B cell (primary cell): ENCODE data around the gene YPEL3. TPM values are rescaled to one million over a fixed set of nuclear protein-coding genes. Genes with fewer than 3 reads are reported as not detected.

ENCODE experiments used
- ATAC-seq: fragments of 200-7000 bp; cut with Tn5 transposase; one replicate; pipeline ENCODE4 v1.10.0; 2021; ENCODE audit warnings: low read depth, mild to moderate bottlenecking, moderate number of reproducible peaks, moderate library complexity
- CTCF ChIA-PET: fragments of 350-600 bp; sonication (Branson Sonifier 250); formaldehyde crosslinking; loops from one replicate; lab custom pipeline; 2021; ENCODE audit warnings: antibody characterized with exemption, inconsistent platforms; lab: Charles Lee
- POLR2A ChIA-PET: fragments of 350-600 bp; sonication (Branson Sonifier 250); formaldehyde crosslinking; loops from one replicate; lab custom pipeline; 2021; ENCODE audit warnings: antibody characterized with exemption; lab: Charles Lee
- DNase-seq: peaks from one replicate; pipeline ENCODE4 v3.0.0; 2013
- H2AFZ ChIP-seq: 2 replicates; pipeline ENCODE4 v1.6.1; 2012; ENCODE audit warnings: mild to moderate bottlenecking, low read depth, low read length; ENCODE audit not compliant: insufficient read depth, poor library complexity, severe bottlenecking
- H3K27ac ChIP-seq, 2 donors: 1 replicate in 1 of 2; 2 replicates in 1 of 2; pipeline ENCODE4 v1.5.1; 2012 to 2013; ENCODE audit warnings: low read length in 2 of 2, mild to moderate bottlenecking in 2 of 2, moderate library complexity in 1 of 2
- H3K27me3 ChIP-seq, 4 experiments: fragments of 200-600 bp in 1 of 4; sonication (generic) in 1 of 4; replicated peaks in 1 of 4; 1 replicate in 2 of 4; 2 replicates in 2 of 4; pipeline versions ENCODE4 v1.6.1 to v1.7.0; 2013 to 2016; ENCODE audit warnings: low read length in 3 of 4, mild to moderate bottlenecking in 2 of 4, mixed read lengths in 1 of 4, moderate library complexity in 1 of 4; ENCODE audit not compliant: insufficient read depth in 4 of 4, control insufficient read depth in 3 of 4; ENCODE audit errors: control extremely low read depth in 1 of 4
- H3K36me3 ChIP-seq, 2 experiments: replicated peaks in 1 of 2; 1 replicate in 1 of 2; 2 replicates in 1 of 2; pipeline versions ENCODE4 v1.6.1 to v1.7.1; 2013; ENCODE audit warnings: low read length in 1 of 2; ENCODE audit not compliant: insufficient read depth in 2 of 2, control insufficient read depth in 1 of 2; ENCODE audit errors: control extremely low read depth in 1 of 2, extremely low read depth in 1 of 2
- H3K4me1 ChIP-seq, 2 donors: fragments of 200-600 bp in 1 of 2; sonication (generic) in 1 of 2; 1 replicate in 1 of 2; 2 replicates in 1 of 2; pipeline versions ENCODE4 v1.5.1 to v1.6.1; 2013 to 2017; ENCODE audit warnings: low read length in 2 of 2; ENCODE audit not compliant: control insufficient read depth in 2 of 2, insufficient read depth in 2 of 2
- H3K4me2 ChIP-seq: replicated peaks from 2 replicates; pipeline ENCODE3; 2012; ENCODE audit warnings: mild to moderate bottlenecking, low read depth, low read length; ENCODE audit not compliant: poor library complexity, severe bottlenecking
- H3K4me3 ChIP-seq, 5 experiments: fragments of 200-600 bp in 1 of 5; sonication (generic) in 1 of 5; 1 replicate in 3 of 5; 2 replicates in 2 of 5; pipeline versions ENCODE4 v1.5.1 to v1.7.0; 2011 to 2016; ENCODE audit warnings: low read length in 4 of 5, mild to moderate bottlenecking in 4 of 5, low read depth in 2 of 5, control low read depth in 1 of 5, moderate library complexity in 1 of 5; ENCODE audit not compliant: insufficient read depth in 1 of 5; ENCODE audit errors: control extremely low read depth in 1 of 5, extremely low read depth in 1 of 5
- H3K79me2 ChIP-seq: fragments of 200-600 bp; sonication (generic); one replicate; pipeline ENCODE4 v1.6.0; 2016; ENCODE audit warnings: low read length; ENCODE audit not compliant: control insufficient read depth, insufficient read depth
- H3K9ac ChIP-seq: fragments of 200-600 bp; sonication (generic); 2 replicates; pipeline ENCODE4 v1.6.1; 2017; ENCODE audit warnings: mild to moderate bottlenecking, low read length, moderate library complexity
- H3K9me3 ChIP-seq, 3 donors: one replicate each; pipeline versions ENCODE4 v1.6.1 to v1.7.1; 2013; ENCODE audit warnings: low read length in 2 of 3; ENCODE audit not compliant: control insufficient read depth in 2 of 3, insufficient read depth in 1 of 3; ENCODE audit errors: control extremely low read depth in 1 of 3
- H4K20me1 ChIP-seq: 2 replicates; pipeline ENCODE4 v1.6.0; 2012; ENCODE audit warnings: mild to moderate bottlenecking, low read length; ENCODE audit not compliant: insufficient read depth, control insufficient read depth, poor library complexity, severe bottlenecking
- H3K27ac Mint-ChIP-seq: one replicate; pipeline ENCODE4 v1.8.0; 2021; ENCODE audit warnings: mixed read lengths
- H3K27me3 Mint-ChIP-seq: one replicate; pipeline ENCODE4 v1.8.0; 2021; ENCODE audit warnings: mixed read lengths
- H3K4me1 Mint-ChIP-seq: one replicate; pipeline ENCODE4 v1.8.0; 2021; ENCODE audit warnings: mixed read lengths
- H3K4me3 Mint-ChIP-seq: one replicate; pipeline ENCODE4 v1.8.0; 2021; ENCODE audit warnings: mixed read lengths
- H3K9me3 Mint-ChIP-seq: one replicate; pipeline ENCODE4 v1.8.0; 2022; ENCODE audit warnings: mixed read lengths; ENCODE audit not compliant: insufficient read depth
- EZH2 ChIP-seq: IDR thresholded peaks from 2 replicates; pipeline ENCODE4 v1.6.1; 2012; ENCODE audit warnings: borderline replicate concordance, low read depth, mild to moderate bottlenecking, moderate library complexity, low read length; ENCODE audit not compliant: insufficient read depth, poor library complexity, severe bottlenecking
- WGBS: methylation state at CpG from one replicate; pipeline ENCODE4 v1.1.5; 2013; ENCODE audit warnings: missing lambda C conversion rate; ENCODE audit not compliant: insufficient coverage; 5-methylcytosine and 5-hydroxymethylcytosine counted together
- intact Hi-C: fragments of 100-400 bp; cut with micrococcal nuclease; formaldehyde crosslinking; loops from one replicate; pipeline ENCODE4 v1.10.0; 2022
- polyA plus RNA-seq: library from polyadenylated mRNA; depleted of rRNA; stranded (reverse); fragments of >200 nt; gene quantifications from 2 replicates; pipeline ENCODE4 v1.2.3, GENCODE V29; 2012
- total RNA-seq, 2 donors: library from RNA; stranded (reverse); fragments of 120-200 nt in 1 of 2; gene quantifications; 1 replicate in 1 of 2; 2 replicates in 1 of 2; pipeline versions ENCODE4 v1.2.3 to v1.2.4, GENCODE V29; 2013 to 2022
- TF ChIP-seq, protein P1 (sequence below): fragments of 200-600 bp; IDR thresholded peaks from one replicate; pipeline ENCODE4 v1.8.0; 2022; ENCODE audit warnings: antibody characterized with exemption, mild to moderate bottlenecking

The YPEL3 gene
- total and polyA plus RNA-seq, 2 donors (not counting 1 experiment from before 2014, with no cell fraction given) = 314 to 414 TPM

DNA sequence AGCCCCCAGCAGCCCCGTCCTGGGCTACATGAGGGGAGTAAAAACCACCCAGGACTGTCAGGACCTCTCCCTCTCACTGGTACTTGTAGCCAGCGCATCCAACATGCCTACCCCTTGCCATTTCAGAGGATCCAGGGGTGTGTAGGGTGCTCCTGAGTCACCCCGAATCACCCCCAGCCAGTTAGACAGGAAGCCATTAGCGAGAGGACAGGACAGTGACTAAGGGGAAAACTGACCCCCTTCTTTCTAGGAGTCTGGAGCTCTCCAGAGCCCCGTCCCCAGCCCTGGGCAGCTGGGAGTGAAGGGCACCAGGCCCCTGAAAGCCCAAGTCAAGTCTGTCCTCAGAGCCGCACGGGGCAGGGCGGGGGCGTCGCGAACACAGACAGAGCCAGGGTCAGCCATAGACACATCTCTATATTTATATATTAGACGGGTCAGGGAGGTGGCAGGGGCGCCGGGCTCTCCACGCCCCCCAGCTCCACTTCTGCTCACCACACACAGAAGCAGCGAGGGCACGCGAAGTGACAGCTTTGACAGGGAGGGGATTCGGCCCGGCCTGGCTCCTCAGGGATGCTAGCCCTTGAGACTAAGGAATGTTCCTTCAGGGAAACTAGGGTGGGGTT, 17.8 kb upstream of the YPEL3 start:
- Histone ChIP-seq H2AFZ (no peak overlapping the region), H3K4me2 (no peak overlapping the region), H3K4me1 (peaks cover 0 to 5% of the 10 kb centered on the region in 2 donors), H3K36me3 (peaks cover 6 to 30% of the 10 kb centered on the region in 2 experiments), H3K4me3 (no peak overlapping the region), H3K27me3 (no peaks in the 10 kb centered on the region), H3K79me2 (no peaks in the 10 kb centered on the region), H3K9me3 (peaks cover 0 to 3% (median 0%) of the 10 kb centered on the region in 3 donors), H3K9ac (no peak overlapping the region), H3K27ac (no peak overlapping the region), H4K20me1 (no peaks in the 10 kb centered on the region)
- Mint-ChIP-seq H3K27me3 (no peaks in the 10 kb centered on the region), H3K4me3 (no peak overlapping the region), H3K9me3 (no peaks in the 10 kb centered on the region), H3K4me1 (peaks cover 4% of the 10 kb centered on the region), H3K27ac (no peak overlapping the region)
- ATAC-seq = no peak
- ChIA-PET POLR2A (interaction anchor here (0.9 kb wide), 1 partner anchor 69 kb away, joined by 3 read pairs; the partner anchor contains the start of gene CORO1A), CTCF (interaction anchor here (0.6 to 5.5 kb wide), 4 partner anchors 22 to 296 kb away, joined by 3 to 27 read pairs (median 6); partner anchors contain the start of genes ALDOA and TBX6)
- TF ChIP-seq, protein P1, sequence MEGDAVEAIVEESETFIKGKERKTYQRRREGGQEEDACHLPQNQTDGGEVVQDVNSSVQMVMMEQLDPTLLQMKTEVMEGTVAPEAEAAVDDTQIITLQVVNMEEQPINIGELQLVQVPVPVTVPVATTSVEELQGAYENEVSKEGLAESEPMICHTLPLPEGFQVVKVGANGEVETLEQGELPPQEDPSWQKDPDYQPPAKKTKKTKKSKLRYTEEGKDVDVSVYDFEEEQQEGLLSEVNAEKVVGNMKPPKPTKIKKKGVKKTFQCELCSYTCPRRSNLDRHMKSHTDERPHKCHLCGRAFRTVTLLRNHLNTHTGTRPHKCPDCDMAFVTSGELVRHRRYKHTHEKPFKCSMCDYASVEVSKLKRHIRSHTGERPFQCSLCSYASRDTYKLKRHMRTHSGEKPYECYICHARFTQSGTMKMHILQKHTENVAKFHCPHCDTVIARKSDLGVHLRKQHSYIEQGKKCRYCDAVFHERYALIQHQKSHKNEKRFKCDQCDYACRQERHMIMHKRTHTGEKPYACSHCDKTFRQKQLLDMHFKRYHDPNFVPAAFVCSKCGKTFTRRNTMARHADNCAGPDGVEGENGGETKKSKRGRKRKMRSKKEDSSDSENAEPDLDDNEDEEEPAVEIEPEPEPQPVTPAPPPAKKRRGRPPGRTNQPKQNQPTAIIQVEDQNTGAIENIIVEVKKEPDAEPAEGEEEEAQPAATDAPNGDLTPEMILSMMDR = no peak
- TF ChIP-seq EZH2 = no peak
- WGBS = 86% methylated on average over 4 of the region's 20 CpGs
- DNase-seq = no peak
- intact Hi-C loops = no loop called here

- intact Hi-C loops = no loop called here
- Histone ChIP-seq H3K4me1 (peaks cover 0 to 5% of the 10 kb centered on the region in 2 donors), H3K36me3 (peaks cover 6 to 30% of the 10 kb centered on the region in 2 experiments), H3K4me3 (no peak within 1 kb of the TSS), H3K9me3 (peaks cover 0 to 3% (median 0%) of the 10 kb centered on the region in 3 donors), H3K4me2 (no peak within 1 kb of the TSS), H3K27ac (no peak within 1 kb of the TSS), H3K27me3 (no peaks in the 10 kb centered on the region), H3K79me2 (no peaks in the 10 kb centered on the region), H4K20me1 (no peaks in the 10 kb centered on the region), H2AFZ (no peak within 1 kb of the TSS), H3K9ac (no peak within 1 kb of the TSS)
- CTCF ChIA-PET = interaction anchor here (1.0 to 5.5 kb wide), 8 partner anchors 7 to 296 kb away, joined by 3 to 27 read pairs (median 4); partner anchors contain the start of genes ALDOA and TBX6
- no peak for TF ChIP-seq EZH2
- TF ChIP-seq, protein P1 = no peak
- 95% methylated on average over 19 of the region's 20 CpGs for WGBS
- H3K27me3 Mint-ChIP-seq = no peaks in the 10 kb centered on the region
- POLR2A ChIA-PET = interaction anchor here (1.2 kb wide), 1 partner anchor 72 kb away, joined by 3 read pairs; no protein-coding TSS in a partner anchor
- H3K4me3 Mint-ChIP-seq = no peak within 1 kb of the TSS
- ATAC-seq = no peak
- H3K4me1 Mint-ChIP-seq = peaks cover 4% of the 10 kb centered on the region
- no peaks in the 10 kb centered on the region for H3K9me3 Mint-ChIP-seq
- H3K27ac Mint-ChIP-seq = no peak within 1 kb of the TSS
- no peak for DNase-seq
Measured at GRCh38 chr16:30113031-30113710, 17.2 kb upstream of the YPEL3 start, which contains the start of gene GDPD3. Gene GDPD3, minus strand, starts transcription at chr16:30113537. Its CDS starts 59 bp downstream, at chr16:30113478.
